ENCODE results near the gene ZNF181. TPM values are rescaled to one million over a fixed set of nuclear protein-coding genes. Genes with fewer than 3 reads are reported as not detected.

Gene ZNF181
- total and polyA plus RNA-seq, 7 donors: 7.8 to 47.2 (median 18.1) TPM

GRCh38 chr19:34725400-34725799, 8.6 kb upstream of the ZNF181 start:
- ATAC-seq (no peak), DNase-seq (no peak)
- no peaks in the 10 kb centered on the region for H3K4me1 ChIP-seq
- 26 to 28% (median 26%) methylated on average over 6 of the region's 6 CpGs for WGBS, 3 donors
- TF ChIP-seq CTCF (IDR thresholded peaks at IDR 0.05): no peak
- intact Hi-C loops (cut with DNase I): loop anchor here in 1 of 2 donors (10.0 kb wide), 1 partner anchor 951 kb away; no protein-coding TSS in a partner anchor
- H3K4me3 ChIP-seq: no peak overlapping the region
- no peaks in the 10 kb centered on the region for H3K36me3 ChIP-seq (ENCODE audit: insufficient read depth in 1 of 2, low read depth in 1 of 2)
- H3K9me3 ChIP-seq: no peaks in the 10 kb centered on the region
- H3K27ac ChIP-seq: no peak overlapping the region
- peaks cover 2 to 4% (median 4%) of the 10 kb centered on the region in 3 donors for H3K27me3 ChIP-seq (ENCODE audit: insufficient read depth in 3 of 3, low read length in 2 of 3)

- DNase-seq: no peak
- intact Hi-C loops (cut with DNase I): loop anchor here (5.0 to 10.0 kb wide), 2 partner anchors 41 to 56 kb away; partner anchors contain the start of genes SCGB2B2 (in 1 of the 2), ZNF302 (in 1 of the 2) and ZNF599 (in 1 of the 2)
- WGBS, 3 donors: 77 to 83% (median 79%) methylated on average over 10 to 11 of the region's 11 CpGs
- peaks cover 0 to 4% (median 0%) of the 10 kb centered on the region in 3 donors for H3K27me3 ChIP-seq (ENCODE audit: insufficient read depth in 3 of 3, low read length in 2 of 3)
- no peak for ATAC-seq
- peaks cover 0 to 11% of the 10 kb centered on the region in 2 donors for H3K36me3 ChIP-seq (ENCODE audit: insufficient read depth in 1 of 2, low read depth in 1 of 2)
- no peaks in the 10 kb centered on the region for H3K9me3 ChIP-seq
- H3K4me1 ChIP-seq: peaks cover 16% of the 10 kb centered on the region
- no peak overlapping the region for H3K4me3 ChIP-seq
- H3K27ac ChIP-seq: no peak overlapping the region
- no peak for TF ChIP-seq CTCF (IDR thresholded peaks at IDR 0.05)
Measured at GRCh38 chr19:34731019-34731829, 2.8 kb upstream of the ZNF181 start.

- Histone ChIP-seq H3K4me3 (no peak overlapping the region), H3K27me3 (ENCODE audit: insufficient read depth in 3 of 3, low read length in 2 of 3) (no peaks in the 10 kb centered on the region), H3K27ac (no peak overlapping the region), H3K36me3 (ENCODE audit: insufficient read depth in 1 of 2, low read depth in 1 of 2) (peaks cover 0 to 17% of the 10 kb centered on the region in 2 donors), H3K9me3 (no peaks in the 10 kb centered on the region), H3K4me1 (peaks cover 19% of the 10 kb centered on the region)
- DNase-seq (no peak), ATAC-seq (no peak)
- TF ChIP-seq CTCF (IDR thresholded peaks at IDR 0.05): no peak
- WGBS, 3 donors: 78 to 85% (median 84%) methylated on average over 7 of the region's 7 CpGs
- intact Hi-C loops (cut with DNase I): loop anchor here (5.0 to 10.0 kb wide), 2 partner anchors 40 to 57 kb away; partner anchors contain the start of genes SCGB2B2 (in 1 of the 2), ZNF302 (in 1 of the 2) and ZNF599 (in 1 of the 2)
Measured at GRCh38 chr19:34731964-34732363, 2.1 kb upstream of the ZNF181 start.

- Histone ChIP-seq H3K27ac (peak overlapping the region; percentile 96), H3K4me1 (peaks cover 19% of the 10 kb centered on the region), H3K9me3 (no peaks in the 10 kb centered on the region), H3K36me3 (ENCODE audit: insufficient read depth in 1 of 2, low read depth in 1 of 2) (peaks cover 2 to 23% of the 10 kb centered on the region in 2 donors), H3K4me3 (peak overlapping the region; percentile 71), H3K27me3 (ENCODE audit: insufficient read depth in 3 of 3, low read length in 2 of 3) (no peaks in the 10 kb centered on the region)
- no peak for TF ChIP-seq CTCF (IDR thresholded peaks at IDR 0.05)
- intact Hi-C loops (cut with DNase I): loop anchor here (5.0 to 10.0 kb wide), 2 partner anchors 40 to 58 kb away; partner anchors contain the start of genes SCGB2B2 (in 1 of the 2), ZNF302 (in 1 of the 2) and ZNF599 (in 1 of the 2)
- ATAC-seq (no peak), DNase-seq (no peak)
- WGBS, 3 donors: 33 to 49% (median 36%) methylated on average over 13 to 15 of the region's 15 CpGs
Measured at GRCh38 chr19:34732612-34733211, 1.3 kb upstream of the ZNF181 start.
